GM19324 (cell line): ENCODE data around the gene CHST3.

ENCODE experiments used
- ATAC-seq: cut with Tn5 transposase; IDR thresholded peaks from one replicate; pipeline ENCODE4 v1.9.1; 2021; ENCODE audit warnings: mild to moderate bottlenecking, moderate library complexity; ENCODE audit not compliant: unreplicated experiment, low FRiP score

Gene CHST3

GRCh38 chr10:72008096-72008981, 44.1 kb downstream of the CHST3 start:
- ATAC-seq = no peak

GRCh38 chr10:72009051-72009424, 44.8 kb downstream of the CHST3 start:
- ATAC-seq = no peak

- ATAC-seq = no peak
These were observed 45.4 kb downstream of the CHST3 start for GRCh38 chr10:72009425-72010081.

- ATAC-seq = no peak
These were observed 46.2 kb downstream of the CHST3 start for GRCh38 chr10:72010234-72010973.

- ATAC-seq = no peak
These were observed 46.8 kb downstream of the CHST3 start for GRCh38 chr10:72011016-72011415.

GRCh38 chr10:72011468-72011867, 47.3 kb downstream of the CHST3 start:
- ATAC-seq = no peak

GRCh38 chr10:72011976-72012512, 47.8 kb downstream of the CHST3 start:
- ATAC-seq = no peak

GRCh38 chr10:72012796-72013195, 48.6 kb downstream of the CHST3 start:
- ATAC-seq = no peak

- no peak for ATAC-seq
These were observed 49.2 kb downstream of the CHST3 start for GRCh38 chr10:72013202-72013945.

- no peak for ATAC-seq
These were observed 50.0 kb downstream of the CHST3 start for GRCh38 chr10:72014197-72014596.

- no peak for ATAC-seq
These were observed 50.7 kb downstream of the CHST3 start for GRCh38 chr10:72014785-72015480.

- no peak for ATAC-seq
These were observed 51.6 kb downstream of the CHST3 start for GRCh38 chr10:72015841-72016240.

GRCh38 chr10:72016608-72017300, 52.6 kb downstream of the CHST3 start:
- ATAC-seq = no peak

- ATAC-seq = no peak
These were observed 55.1 kb downstream of the CHST3 start for GRCh38 chr10:72019085-72019876.

GRCh38 chr10:72020914-72021809, 57.0 kb downstream of the CHST3 start:
- ATAC-seq = no peak

- no peak for ATAC-seq
These were observed 58.0 kb downstream of the CHST3 start for GRCh38 chr10:72022228-72022627.

GRCh38 chr10:72024596-72024995, 60.4 kb downstream of the CHST3 start:
- ATAC-seq = no peak
